K562 (cell line): ENCODE results near the gene NRP1. TPM values are rescaled to one million over a fixed set of nuclear protein-coding genes. Genes with fewer than 3 reads are reported as not detected.

Experiments used
- CEBPZ ChIP-seq: fragments of 150-350 bp; IDR thresholded peaks from 2 replicates; pipeline ENCODE4 v1.6.1; 2014; ENCODE audit warnings: low read depth, mild to moderate bottlenecking, low read length, borderline replicate concordance
- CREM ChIP-seq: IDR thresholded peaks from 2 replicates; pipeline ENCODE4 v1.6.1; 2014; ENCODE audit warnings: antibody characterized with exemption, low read depth
- GATA2 ChIP-seq: sonication (generic); formaldehyde crosslinking; IDR thresholded peaks from 2 replicates; pipeline ENCODE4 v1.4.0; 2020; ENCODE audit warnings: mild to moderate bottlenecking, missing genetic modification reagents
- THAP7 ChIP-seq: fragments of 250-450 bp; sonication (Bioruptor Pico); IDR thresholded peaks from 2 replicates; pipeline ENCODE4 v1.5.0; 2021
- USF1 ChIP-seq: sonication (generic); formaldehyde crosslinking; IDR thresholded peaks from 2 replicates; pipeline ENCODE4 v1.9.0; 2022; ENCODE audit warnings: mild to moderate bottlenecking, missing genetic modification reagents
- ZNF124 ChIP-seq: sonication (generic); formaldehyde crosslinking; IDR thresholded peaks from 2 replicates; pipeline ENCODE4 v1.8.1; 2022; ENCODE audit warnings: missing genetic modification reagents
- ZNF668 ChIP-seq: fragments of 250-450 bp; sonication (Bioruptor Pico); IDR thresholded peaks from 2 replicates; pipeline ENCODE4 v1.8.0; 2022; ENCODE audit warnings: mild to moderate bottlenecking, inconsistent platforms
- polyA plus RNA-seq, 8 experiments: library from polyadenylated mRNA; depleted of rRNA in 4 of 8; stranded (reverse) in 5 of 8; unstranded in 3 of 8; fragments of >200 nt; fragmentation: Nextera tagmentation in 2 of 8; fragmentation: Illumina TruSeq in 1 of 8; extraction: Ambion mirVana in 2 of 8; extraction: Trizol in 1 of 8; gene quantifications; 2 replicates each; pipeline versions ENCODE4 v1.2.1 to v1.2.3, GENCODE V29; 2011 to 2014; ENCODE audit warnings: inconsistent platforms in 1 of 8, missing spikeins in 1 of 8
- total RNA-seq, 7 experiments: library from RNA; depleted of rRNA in 6 of 7; stranded (reverse); fragments of >200 nt in 6 of 7; fragmentation: Illumina TruSeq in 2 of 7; extraction: Trizol in 2 of 7; gene quantifications; 2 replicates each; pipeline versions ENCODE4 v1.2.1 to v1.2.3, GENCODE V29; 2011 to 2021; ENCODE audit warnings: low replicate concordance in 1 of 7

NRP1 gene
- total and polyA plus RNA-seq, 9 of the 15 experiments (the other 6 are each of a cell fraction or from before 2014, with no cell fraction given): 0.01 to 0.38 (median 0.04) TPM; not detected in 5

GRCh38 chr10:33179067-33179466 lies 155.4 kb downstream of the NRP1 start (continued):
- TF ChIP-seq ZNF124 (CRISPR knock-in tag): no peak
- no peak for TF ChIP-seq GATA2 (CRISPR knock-in tag)
- TF ChIP-seq THAP7: no peak
- no peak for TF ChIP-seq USF1
- no peak for TF ChIP-seq CEBPZ
- TF ChIP-seq CREM: no peak
- TF ChIP-seq ZNF668 (CRISPR knock-in tag): no peak
